Measurements from ENCODE around the gene SPATA32. TPM values are rescaled to one million over a fixed set of nuclear protein-coding genes. Genes with fewer than 3 reads are reported as not detected.

The SPATA32 gene
- total RNA-seq, 1 donor from 2014 or later: not detected

DNA sequence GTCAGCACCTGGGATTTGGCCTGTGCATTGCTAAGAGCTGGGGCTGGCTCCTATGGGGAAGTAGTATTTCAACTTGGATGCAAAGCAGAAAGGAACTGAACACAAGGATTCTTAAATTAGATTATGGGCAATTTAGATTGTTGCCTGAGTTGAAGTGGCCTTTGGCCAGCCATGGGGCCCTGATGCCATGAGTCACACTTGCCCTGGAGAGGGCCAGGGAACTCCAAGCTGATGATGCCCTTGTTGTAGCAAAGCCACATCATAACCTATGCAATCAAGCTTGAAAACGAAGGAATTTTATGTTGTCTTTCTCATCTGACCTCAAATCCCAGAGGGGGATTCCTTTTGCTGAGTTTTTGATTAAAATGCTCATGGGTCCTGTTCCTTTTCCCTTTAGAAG, 3.9 kb upstream of the SPATA32 start:
- Mint-ChIP-seq H3K9me3 (no peaks in the 10 kb centered on the region), H3K36me3 (peaks cover 10% of the 10 kb centered on the region), H3K27me3 (peaks cover under 1% of the 10 kb centered on the region), H3K27ac (no peak overlapping the region), H3K4me1 (ENCODE audit: unreplicated experiment) (peaks cover 5% of the 10 kb centered on the region), H3K4me3 (no peak overlapping the region)
- no peak for DNase-seq (ENCODE audit: extremely low spot score, unreplicated experiment)
- TF ChIP-seq, protein P1, sequence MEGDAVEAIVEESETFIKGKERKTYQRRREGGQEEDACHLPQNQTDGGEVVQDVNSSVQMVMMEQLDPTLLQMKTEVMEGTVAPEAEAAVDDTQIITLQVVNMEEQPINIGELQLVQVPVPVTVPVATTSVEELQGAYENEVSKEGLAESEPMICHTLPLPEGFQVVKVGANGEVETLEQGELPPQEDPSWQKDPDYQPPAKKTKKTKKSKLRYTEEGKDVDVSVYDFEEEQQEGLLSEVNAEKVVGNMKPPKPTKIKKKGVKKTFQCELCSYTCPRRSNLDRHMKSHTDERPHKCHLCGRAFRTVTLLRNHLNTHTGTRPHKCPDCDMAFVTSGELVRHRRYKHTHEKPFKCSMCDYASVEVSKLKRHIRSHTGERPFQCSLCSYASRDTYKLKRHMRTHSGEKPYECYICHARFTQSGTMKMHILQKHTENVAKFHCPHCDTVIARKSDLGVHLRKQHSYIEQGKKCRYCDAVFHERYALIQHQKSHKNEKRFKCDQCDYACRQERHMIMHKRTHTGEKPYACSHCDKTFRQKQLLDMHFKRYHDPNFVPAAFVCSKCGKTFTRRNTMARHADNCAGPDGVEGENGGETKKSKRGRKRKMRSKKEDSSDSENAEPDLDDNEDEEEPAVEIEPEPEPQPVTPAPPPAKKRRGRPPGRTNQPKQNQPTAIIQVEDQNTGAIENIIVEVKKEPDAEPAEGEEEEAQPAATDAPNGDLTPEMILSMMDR (conservative IDR thresholded peaks at IDR 0.05): no peak

DNA sequence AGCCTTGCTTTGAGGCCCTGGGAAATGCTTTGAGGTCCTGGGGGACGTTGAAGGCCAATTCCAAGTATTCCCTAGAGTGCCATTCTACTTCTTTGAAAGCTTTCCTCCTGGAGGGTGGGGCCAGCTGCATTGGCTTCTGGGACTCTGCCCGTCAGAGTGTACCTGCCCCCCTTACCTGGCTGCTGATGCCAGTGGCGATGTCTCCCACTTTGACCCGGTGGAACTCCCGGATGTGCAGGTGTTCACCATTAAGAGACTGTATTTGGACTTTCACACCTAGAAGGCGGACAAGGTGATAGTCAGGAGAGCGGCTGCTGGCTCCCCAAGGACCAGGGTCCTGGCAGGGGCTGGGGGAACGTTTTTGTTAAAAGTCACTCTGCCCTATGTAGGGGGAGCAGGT, 3.1 kb upstream of the SPATA32 start:
- H3K9me3 Mint-ChIP-seq: no peaks in the 10 kb centered on the region
- peaks cover 10% of the 10 kb centered on the region for H3K36me3 Mint-ChIP-seq
- peaks cover 11% of the 10 kb centered on the region for H3K4me1 Mint-ChIP-seq (ENCODE audit: unreplicated experiment)
- H3K27me3 Mint-ChIP-seq: peaks cover 3% of the 10 kb centered on the region
- H3K4me3 Mint-ChIP-seq: no peak overlapping the region
- H3K27ac Mint-ChIP-seq: no peak overlapping the region
- TF ChIP-seq, protein P1 (conservative IDR thresholded peaks at IDR 0.05): no peak
- no peak for DNase-seq (ENCODE audit: extremely low spot score, unreplicated experiment)

DNA sequence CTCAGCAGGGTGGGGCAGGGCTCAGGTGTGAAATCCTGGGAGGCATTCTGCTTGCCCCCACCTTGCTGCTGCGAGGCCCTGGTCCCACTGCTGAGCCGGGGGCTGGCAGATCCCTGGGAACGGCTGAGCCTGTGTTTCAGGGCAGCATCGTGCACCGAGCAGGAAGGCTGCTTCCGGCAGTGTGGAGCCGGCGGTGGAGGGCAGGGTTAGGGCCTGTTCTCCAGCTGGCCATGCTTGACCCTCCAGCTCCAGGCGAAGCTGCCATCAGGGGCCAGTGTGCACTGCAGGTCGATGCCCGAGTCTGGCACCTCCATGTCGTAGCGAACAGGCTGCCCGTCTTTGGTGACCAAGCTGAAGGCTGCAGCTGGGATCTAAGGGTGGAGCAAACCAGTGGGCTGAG, 2.5 kb upstream of the SPATA32 start:
- peaks cover 10% of the 10 kb centered on the region for H3K36me3 Mint-ChIP-seq
- peaks cover 11% of the 10 kb centered on the region for H3K4me1 Mint-ChIP-seq (ENCODE audit: unreplicated experiment)

DNA sequence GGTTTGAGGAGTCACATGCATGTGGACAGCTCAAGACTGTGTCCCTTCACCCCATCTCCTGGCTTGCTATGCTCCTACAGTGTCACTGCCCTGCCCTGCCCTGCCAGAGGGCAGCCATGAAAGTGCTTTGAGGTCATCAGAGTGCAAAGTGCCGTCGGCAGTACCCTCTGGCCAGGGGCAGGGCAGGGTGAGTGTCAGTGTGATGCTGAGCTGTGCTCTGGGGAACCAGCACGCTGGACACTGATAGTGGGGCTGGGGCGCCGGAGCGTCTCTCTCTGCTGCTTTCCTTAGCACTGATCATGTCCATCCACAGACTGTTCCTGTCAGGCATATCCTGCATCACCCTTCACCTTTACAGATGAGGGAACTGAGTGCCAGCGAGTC, 1.6 kb upstream of the SPATA32 start:
- H3K27me3 Mint-ChIP-seq: peaks cover 3% of the 10 kb centered on the region
- DNase-seq (ENCODE audit: extremely low spot score, unreplicated experiment): no peak
- H3K4me1 Mint-ChIP-seq (ENCODE audit: unreplicated experiment): peaks cover 11% of the 10 kb centered on the region
- H3K27ac Mint-ChIP-seq: no peak overlapping the region
- no peak overlapping the region for H3K4me3 Mint-ChIP-seq
- peaks cover 10% of the 10 kb centered on the region for H3K36me3 Mint-ChIP-seq
- TF ChIP-seq, protein P1 (conservative IDR thresholded peaks at IDR 0.05): no peak
- no peaks in the 10 kb centered on the region for H3K9me3 Mint-ChIP-seq

More for the DNA sequence above, 2.5 kb upstream of the SPATA32 start:
- TF ChIP-seq, protein P1 (conservative IDR thresholded peaks at IDR 0.05): no peak
- H3K9me3 Mint-ChIP-seq: no peaks in the 10 kb centered on the region
- peaks cover 3% of the 10 kb centered on the region for H3K27me3 Mint-ChIP-seq
- H3K4me3 Mint-ChIP-seq: no peak overlapping the region
- DNase-seq (ENCODE audit: extremely low spot score, unreplicated experiment): no peak
- no peak overlapping the region for H3K27ac Mint-ChIP-seq

DNA sequence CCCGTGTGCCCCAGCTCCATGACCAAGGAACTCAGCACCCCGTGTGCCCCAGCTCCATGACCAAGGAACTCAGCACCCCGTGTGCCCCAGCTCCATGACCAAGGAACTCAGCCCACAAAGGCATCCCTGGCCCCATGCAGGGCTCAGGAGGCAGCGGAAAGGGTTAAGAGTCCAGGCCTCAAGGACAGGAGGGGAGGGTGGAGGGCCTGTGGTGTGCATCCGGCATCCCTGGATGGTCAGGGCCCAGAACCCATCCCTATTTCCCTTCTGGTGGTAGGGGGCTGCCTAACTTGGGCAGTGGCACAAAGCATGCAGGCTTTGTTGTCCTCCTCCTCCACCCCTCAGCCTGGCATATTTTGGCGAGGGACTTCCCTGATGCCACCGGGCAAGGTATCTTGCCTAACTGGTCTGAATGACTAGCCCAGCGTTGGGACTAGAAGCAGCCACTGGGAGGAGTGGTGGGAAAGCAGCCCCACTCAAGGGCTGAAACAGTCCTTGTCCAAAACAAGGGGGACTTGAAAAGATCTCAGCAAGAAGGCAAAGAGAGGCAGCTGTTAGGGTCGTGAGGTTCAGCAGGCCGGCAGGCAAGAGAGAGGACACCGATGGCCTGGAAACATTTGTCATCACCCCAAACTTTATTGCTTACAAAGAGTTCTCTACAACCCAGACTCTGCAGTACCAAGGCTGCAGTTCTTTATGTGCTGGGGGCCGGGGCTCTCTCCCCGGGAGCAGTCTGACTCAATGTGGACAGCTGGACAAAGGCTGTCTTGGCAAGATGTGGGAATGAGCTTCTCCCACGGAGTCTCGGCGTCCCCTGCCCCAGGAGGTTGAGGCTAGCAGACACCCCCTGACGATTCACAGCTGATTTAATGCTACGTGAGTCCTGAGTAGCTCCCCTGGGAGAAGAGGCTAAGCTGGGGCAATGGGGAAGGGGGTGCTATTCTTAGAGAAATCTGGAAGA, 902 bp upstream of the SPATA32 start:
- H3K4me1 Mint-ChIP-seq (ENCODE audit: unreplicated experiment): peaks cover 11% of the 10 kb centered on the region
- H3K27me3 Mint-ChIP-seq: peaks cover 3% of the 10 kb centered on the region
- TF ChIP-seq, protein P1 (conservative IDR thresholded peaks at IDR 0.05): no peak
- H3K4me3 Mint-ChIP-seq: peak overlapping the region; percentile 74
- DNase-seq (ENCODE audit: extremely low spot score, unreplicated experiment): no peak
- H3K27ac Mint-ChIP-seq: peak overlapping the region; percentile 29
- peaks cover 6% of the 10 kb centered on the region for H3K36me3 Mint-ChIP-seq
- H3K9me3 Mint-ChIP-seq: no peaks in the 10 kb centered on the region
